Measurements from ENCODE around the gene NPAS1. TPM values are rescaled to one million over a fixed set of nuclear protein-coding genes. Genes with fewer than 3 reads are reported as not detected.

Gene NPAS1
- total and polyA plus RNA-seq, 2 of the 8 experiments (the other 6 are each of a cell fraction or from before 2014, with no cell fraction given): 9.9 to 13.9 TPM

DNA sequence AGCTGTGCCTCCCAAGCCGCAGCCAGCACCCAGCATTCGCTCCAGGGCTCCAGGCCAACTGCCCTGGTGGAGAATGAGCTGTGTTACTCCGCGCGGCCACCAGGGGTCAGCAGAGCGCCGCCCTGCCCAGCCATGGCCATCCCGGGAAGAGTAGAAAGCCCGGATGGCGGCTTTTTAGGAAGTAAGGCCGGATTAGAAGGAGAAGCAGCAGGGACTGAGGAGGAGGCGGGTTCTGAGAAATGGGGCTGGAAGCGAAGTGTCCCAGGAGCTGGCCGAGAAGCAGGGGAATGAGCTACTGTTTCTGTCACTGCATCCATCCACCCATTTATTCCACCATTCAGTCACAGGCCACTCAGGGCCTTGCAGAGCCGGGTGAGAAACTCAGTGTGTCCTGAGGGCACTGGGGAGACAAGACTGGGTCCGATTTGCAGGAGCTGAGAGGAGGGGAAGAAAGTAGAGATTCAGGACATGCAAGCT lies 6.6 kb upstream of the NPAS1 start (continued):
- TF ChIP-seq E2F6 (IDR thresholded peaks at IDR 0.05) (no peak), GTF2F1 (IDR thresholded peaks at IDR 0.05; ENCODE audit: borderline replicate concordance, low read depth, low read length) (peak; percentile 21; the same call in 1 of the 2 replicates), SAP30 (IDR thresholded peaks at IDR 0.05; ENCODE audit: insufficient read depth, insufficient replicate concordance, low read length) (no peak), NRF1 (IDR thresholded peaks at IDR 0.05; ENCODE audit: low read depth, low read length) (no peak), POU5F1 (IDR thresholded peaks at IDR 0.05; ENCODE audit: low read depth, low read length) (peak; percentile 46; the same call in 1 of the 2 replicates), RBBP5 (IDR thresholded peaks at IDR 0.05; ENCODE audit: borderline replicate concordance, low read depth, low read length) (no peak), USF2 (IDR thresholded peaks at IDR 0.05; ENCODE audit: low read length) (no peak), TBP (IDR thresholded peaks at IDR 0.05; ENCODE audit: low read depth, low read length) (no peak), TAF1 (IDR thresholded peaks at IDR 0.05; ENCODE audit: low read depth, low read length) (0 out of 2 replicates have a peak, but pooled peaks have one; percentile 44), BACH1 (IDR thresholded peaks at IDR 0.05; ENCODE audit: low read length) (no peak), SRF (IDR thresholded peaks at IDR 0.05; ENCODE audit: low read depth, low read length) (0 out of 2 replicates have a peak, but pooled peaks have one; percentile 38), FOSL1 (IDR thresholded peaks at IDR 0.05; ENCODE audit: insufficient read depth, low read depth, low read length) (no peak), PHF8 (conservative IDR thresholded peaks at IDR 0.05; ENCODE audit: low read depth, low read length) (no peak), CREB1 (IDR thresholded peaks at IDR 0.05) (peak; percentile 16; the same call in 1 of the 2 replicates), SIRT6 (IDR thresholded peaks at IDR 0.05; ENCODE audit: low read length) (no peak), CTBP2 (IDR thresholded peaks at IDR 0.05; ENCODE audit: borderline replicate concordance, insufficient read depth, insufficient read length, low read length) (no peak)
